K562 (cell line): ENCODE data around the gene RNF40. TPM values are rescaled to one million over a fixed set of nuclear protein-coding genes. Genes with fewer than 3 reads are reported as not detected.

Experiments used
- ARNT ChIP-seq, 2 experiments: fragments of 450-650 bp; IDR thresholded peaks; 2 replicates each; pipeline ENCODE4 v1.6.1; 2016; ENCODE audit warnings: mild to moderate bottlenecking in 1 of 2
- ATF1 ChIP-seq, 2 experiments: fragments of 450-650 bp in 1 of 2; IDR thresholded peaks; 2 replicates each; pipeline ENCODE4 v1.6.1; 2016; ENCODE audit warnings: missing compliant biosample characterization in 1 of 2, missing genetic modification characterization in 1 of 2
- E2F5 ChIP-seq: sonication (generic); formaldehyde crosslinking; IDR thresholded peaks from 2 replicates; pipeline ENCODE4 v1.8.0; 2022; ENCODE audit warnings: mild to moderate bottlenecking, missing genetic modification reagents
- EP400 ChIP-seq: fragments of 450-650 bp; IDR thresholded peaks from 2 replicates; pipeline ENCODE4 v1.6.1; 2017; ENCODE audit warnings: antibody characterized with exemption, mild to moderate bottlenecking, moderate library complexity
- ERF ChIP-seq: fragments of 450-650 bp; formaldehyde crosslinking; IDR thresholded peaks from 2 replicates; pipeline ENCODE4 v1.4.0; 2020; ENCODE audit warnings: mild to moderate bottlenecking, mixed read lengths
- FOXA3 ChIP-seq, 2 experiments: fragments of 450-650 bp in 1 of 2; sonication (generic) in 1 of 2; formaldehyde crosslinking; IDR thresholded peaks in 1 of 2; conservative IDR thresholded peaks in 1 of 2; 2 replicates each; pipeline versions ENCODE4 v1.4.0 to v1.8.0; 2020 to 2022; ENCODE audit warnings: mild to moderate bottlenecking in 2 of 2, missing genetic modification reagents in 1 of 2
- HOMEZ ChIP-seq: fragments of 250-450 bp; sonication (Bioruptor Pico); IDR thresholded peaks from 2 replicates; pipeline ENCODE4 v1.4.0; 2020; ENCODE audit warnings: mild to moderate bottlenecking, moderate library complexity
- NFYB ChIP-seq: IDR thresholded peaks from 2 replicates; pipeline ENCODE4 v1.6.1; 2011; ENCODE audit warnings: mild to moderate bottlenecking, moderate library complexity; ENCODE audit not compliant: insufficient read length; ENCODE audit errors: extremely low read depth
- NRF1 ChIP-seq, 2 experiments: fragments of 450-650 bp; IDR thresholded peaks in 1 of 2; conservative IDR thresholded peaks in 1 of 2; 2 replicates each; pipeline ENCODE4 v1.6.1; 2014; ENCODE audit warnings: mild to moderate bottlenecking in 2 of 2
- PHF8 ChIP-seq: fragments of 200-600 bp; sonication (generic); IDR thresholded peaks from 2 replicates; pipeline ENCODE4 v1.6.1; 2012; ENCODE audit warnings: mixed run types, mild to moderate bottlenecking, inconsistent platforms, low read length, moderate library complexity, borderline replicate concordance
- SREBF2 ChIP-seq: sonication (generic); formaldehyde crosslinking; IDR thresholded peaks from 2 replicates; pipeline ENCODE4 v1.4.0; 2020; ENCODE audit warnings: mild to moderate bottlenecking, missing genetic modification reagents
- STAG1 ChIP-seq: sonication (generic); formaldehyde crosslinking; IDR thresholded peaks from 2 replicates; pipeline ENCODE4 v1.5.0; 2020; ENCODE audit warnings: missing genetic modification reagents, borderline replicate concordance
- STAT5B ChIP-seq: fragments of 250-450 bp; sonication (Bioruptor Pico); IDR thresholded peaks from 2 replicates; pipeline ENCODE4 v1.8.0; 2021; ENCODE audit warnings: mild to moderate bottlenecking, inconsistent platforms
- TAF9B ChIP-seq: fragments of 450-650 bp; IDR thresholded peaks from 2 replicates; pipeline ENCODE4 v1.6.1; 2018; ENCODE audit warnings: mild to moderate bottlenecking; ENCODE audit not compliant: partially characterized antibody
- TFAM ChIP-seq: fragments of 250-450 bp; sonication (Bioruptor Pico); conservative IDR thresholded peaks from 2 replicates; pipeline ENCODE4 v1.5.0; 2021; ENCODE audit warnings: mild to moderate bottlenecking, moderate library complexity
- XRCC5 ChIP-seq: fragments of 200-400 bp; formaldehyde crosslinking; IDR thresholded peaks from 2 replicates; pipeline ENCODE4 v1.6.1; 2017; ENCODE audit warnings: low read depth, mild to moderate bottlenecking, low read length
- YY1 ChIP-seq, 3 experiments: IDR thresholded peaks; 2 replicates each; pipeline ENCODE4 v1.6.1; 2011; ENCODE audit warnings: low read length in 2 of 3, mild to moderate bottlenecking in 2 of 3, moderate library complexity in 2 of 3, borderline replicate concordance in 1 of 3, control low read depth in 1 of 3, low read depth in 1 of 3; ENCODE audit not compliant: insufficient read depth in 3 of 3, insufficient replicate concordance in 2 of 3, control insufficient read depth in 1 of 3, insufficient read length in 1 of 3; ENCODE audit errors: extremely low read depth in 1 of 3
- ZBTB8A ChIP-seq: fragments of 450-650 bp; IDR thresholded peaks from 2 replicates; pipeline ENCODE4 v1.6.1; 2018; ENCODE audit warnings: mild to moderate bottlenecking, moderate library complexity; ENCODE audit not compliant: partially characterized antibody
- ZNF551 ChIP-seq: fragments of 250-450 bp; sonication (Bioruptor Pico); IDR thresholded peaks from 2 replicates; pipeline ENCODE4 v1.5.0; 2021; ENCODE audit warnings: mild to moderate bottlenecking, moderate library complexity
- ZNF707 ChIP-seq: fragments of 250-450 bp; sonication (Bioruptor Pico); conservative IDR thresholded peaks from 2 replicates; pipeline ENCODE4 v1.8.0; 2022; ENCODE audit warnings: inconsistent platforms, mild to moderate bottlenecking, moderate library complexity
- ZNF785 ChIP-seq: fragments of 250-450 bp; sonication (Bioruptor Pico); IDR thresholded peaks from 2 replicates; pipeline ENCODE4 v1.4.0; 2020; ENCODE audit warnings: mild to moderate bottlenecking
- ZNF79 ChIP-seq: fragments of 250-450 bp; sonication (Bioruptor Pico); IDR thresholded peaks from 2 replicates; pipeline ENCODE4 v1.4.0; 2020; ENCODE audit warnings: low read depth, mild to moderate bottlenecking, moderate library complexity
- polyA plus RNA-seq, 8 experiments: library from polyadenylated mRNA; depleted of rRNA in 4 of 8; stranded (reverse) in 5 of 8; unstranded in 3 of 8; fragments of >200 nt; fragmentation: Nextera tagmentation in 2 of 8; fragmentation: Illumina TruSeq in 1 of 8; extraction: Ambion mirVana in 2 of 8; extraction: Trizol in 1 of 8; gene quantifications; 2 replicates each; pipeline versions ENCODE4 v1.2.1 to v1.2.3, GENCODE V29; 2011 to 2014; ENCODE audit warnings: inconsistent platforms in 1 of 8, missing spikeins in 1 of 8
- total RNA-seq, 7 experiments: library from RNA; depleted of rRNA in 6 of 7; stranded (reverse); fragments of >200 nt in 6 of 7; fragmentation: Illumina TruSeq in 2 of 7; extraction: Trizol in 2 of 7; gene quantifications; 2 replicates each; pipeline versions ENCODE4 v1.2.1 to v1.2.3, GENCODE V29; 2011 to 2021; ENCODE audit warnings: low replicate concordance in 1 of 7

The RNF40 gene
- total and polyA plus RNA-seq, 9 of the 15 experiments (the other 6 are each of a cell fraction or from before 2014, with no cell fraction given) = 6.2 to 129 (median 81.5) TPM

GRCh38 chr16:30761928-30762902, at the start of gene RNF40, which contains the start of gene CFAP119 (continued):
- TF ChIP-seq EP400 (peak; percentile 72; the same call in 1 of the 2 replicates), TAF9B (peak; percentile 91), ZNF79 (CRISPR knock-in tag) (no peak), E2F5 (CRISPR knock-in tag) (no peak), ZNF551 (CRISPR knock-in tag) (no peak), YY1 (IDR thresholded peaks at IDR 0.05; ENCODE audit: borderline replicate concordance in 1 of 3, control insufficient read depth in 1 of 3, extremely low read depth in 1 of 3, insufficient read depth in 3 of 3, insufficient read length in 1 of 3, insufficient replicate concordance in 2 of 3, low read depth in 1 of 3, low read length in 2 of 3) (peak; percentile 91 to 97 (median 97)), NRF1 (conservative IDR thresholded peaks at IDR 0.05 in 1 of 2, IDR thresholded peaks at IDR 0.05 in 1 of 2) (peak; percentile 94 to 95), TFAM (CRISPR knock-in tag) (no peak), NFYB (peak; percentile 2), ARNT (IDR thresholded peaks at IDR 0.05) (no peak), STAG1 (CRISPR knock-in tag) (no peak), STAT5B (CRISPR knock-in tag) (no peak), ERF (0 out of 2 replicates have a peak, but pooled peaks have one; percentile 85), PHF8 (peak; percentile 83; the same call in 1 of the 2 replicates), SREBF2 (CRISPR knock-in tag) (no peak), XRCC5 (no peak), ZNF707 (no peak), ATF1 (CRISPR knock-in tag; IDR thresholded peaks at IDR 0.05) (peak; percentile 58; the same call in 1 of the 2 replicates), ATF1 (tag; IDR thresholded peaks at IDR 0.05) (peak; percentile 97), HOMEZ (CRISPR knock-in tag) (no peak), FOXA3 (CRISPR knock-in tag; conservative IDR thresholded peaks at IDR 0.05 in 1 of 2, IDR thresholded peaks at IDR 0.05 in 1 of 2) (no peak), ZNF785 (no peak), ZBTB8A (no peak)
